ENCODE data around the gene SCN5A.

GRCh38 chr3:38597502-38598060 lies 51.9 kb downstream of the SCN5A start:
- no peak for TF ChIP-seq POLR2A (IDR thresholded peaks at IDR 0.05)
- TF ChIP-seq CTCF (IDR thresholded peaks at IDR 0.05): no peak
